ENCODE data around the gene LILRA2. TPM values are rescaled to one million over a fixed set of nuclear protein-coding genes. Genes with fewer than 3 reads are reported as not detected.
"Not testable (repeated sequence)": the region's sequence is repeated elsewhere in the genome, so short reads cannot be mapped to it uniquely, and the experiment has no call there.

Gene LILRA2
- total RNA-seq, 4 donors from 2014 or later = 1.7 to 5.4 (median 4.3) TPM

- H3K4me3 ChIP-seq = no peak overlapping the region
- H3K27ac ChIP-seq = no peak overlapping the region
- no peaks in the 10 kb centered on the region for H3K36me3 ChIP-seq
- no peak for DNase-seq (ENCODE audit: low spot score in 2 of 2)
- no peak for TF ChIP-seq EP300 (IDR thresholded peaks at IDR 0.05)
- no peak for TF ChIP-seq POLR2A (IDR thresholded peaks at IDR 0.05)
- no peak for TF ChIP-seq CTCF (IDR thresholded peaks at IDR 0.05)
- WGBS, 2 donors = 71 to 83% methylated on average over 10 to 12 of the region's 12 CpGs
- no peaks in the 10 kb centered on the region for H3K4me1 ChIP-seq
- H3K9me3 ChIP-seq = peaks cover 0 to 5% (median 0%) of the 10 kb centered on the region in 4 donors
- H3K27me3 ChIP-seq = no peaks in the 10 kb centered on the region
These were observed 1.0 kb downstream of the LILRA2 start for GRCh38 chr19:54574527-54575056.

GRCh38 chr19:54575205-54575604 is 1.6 kb downstream of the LILRA2 start:
- not testable (repeated sequence) for DNase-seq (ENCODE audit: low spot score in 2 of 2); H3K27ac ChIP-seq; H3K4me3 ChIP-seq; H3K4me1 ChIP-seq; H3K36me3 ChIP-seq; H3K9me3 ChIP-seq; H3K27me3 ChIP-seq
- WGBS, 2 donors = 78 to 88% methylated on average over 9 of the region's 9 CpGs

GRCh38 chr19:54576411-54576976 is 2.9 kb downstream of the LILRA2 start:
- H3K4me1 ChIP-seq = no peaks in the 10 kb centered on the region
- no peak for DNase-seq (ENCODE audit: low spot score in 2 of 2)
- H3K27me3 ChIP-seq = no peaks in the 10 kb centered on the region
- no peak overlapping the region for H3K27ac ChIP-seq
- H3K36me3 ChIP-seq = no peaks in the 10 kb centered on the region
- peaks cover 0 to 8% (median 0%) of the 10 kb centered on the region in 4 donors for H3K9me3 ChIP-seq
- no peak overlapping the region for H3K4me3 ChIP-seq
- TF ChIP-seq POLR2A (IDR thresholded peaks at IDR 0.05) = no peak
- TF ChIP-seq CTCF (IDR thresholded peaks at IDR 0.05) = no peak
- no peak for TF ChIP-seq EP300 (IDR thresholded peaks at IDR 0.05)
- 67 to 86% methylated on average over 6 of the region's 6 CpGs for WGBS, 2 donors

GRCh38 chr19:54577334-54577733 is 3.7 kb downstream of the LILRA2 start:
- Histone ChIP-seq H3K4me1 (no peaks in the 10 kb centered on the region), H3K36me3 (no peaks in the 10 kb centered on the region), H3K4me3 (no peak overlapping the region), H3K27me3 (no peaks in the 10 kb centered on the region), H3K9me3 (peaks cover 0 to 12% (median 0%) of the 10 kb centered on the region in 4 donors), H3K27ac (no peak overlapping the region)
- DNase-seq (ENCODE audit: low spot score in 2 of 2) = no peak
- no peak for TF ChIP-seq EP300 (IDR thresholded peaks at IDR 0.05)
- no peak for TF ChIP-seq POLR2A (IDR thresholded peaks at IDR 0.05)
- no peak for TF ChIP-seq CTCF (IDR thresholded peaks at IDR 0.05)
- 79 to 84% methylated on average over 3 of the region's 3 CpGs for WGBS, 2 donors

- peaks cover 0 to 15% (median 0%) of the 10 kb centered on the region in 4 donors for H3K9me3 ChIP-seq
- not testable (repeated sequence) for DNase-seq (ENCODE audit: low spot score in 2 of 2); H3K27ac ChIP-seq; H3K4me3 ChIP-seq; H3K27me3 ChIP-seq; H3K36me3 ChIP-seq; H3K4me1 ChIP-seq
- WGBS, 2 donors = 85 to 91% methylated on average over 5 of the region's 5 CpGs
These were observed 4.7 kb downstream of the LILRA2 start for GRCh38 chr19:54578268-54578667.

GRCh38 chr19:54586397-54586796 is 12.8 kb downstream of the LILRA2 start:
- peaks cover 0 to 47% (median 0%) of the 10 kb centered on the region in 4 donors for H3K9me3 ChIP-seq
- H3K4me3 ChIP-seq = no peak overlapping the region
- no peaks in the 10 kb centered on the region for H3K27me3 ChIP-seq
- no peaks in the 10 kb centered on the region for H3K36me3 ChIP-seq
- no peak for DNase-seq (ENCODE audit: low spot score in 2 of 2)
- 46 to 71% methylated on average over 5 of the region's 5 CpGs for WGBS, 2 donors
- H3K27ac ChIP-seq = no peak overlapping the region
- no peaks in the 10 kb centered on the region for H3K4me1 ChIP-seq
- TF ChIP-seq CTCF (IDR thresholded peaks at IDR 0.05) (no peak), EP300 (IDR thresholded peaks at IDR 0.05) (no peak), POLR2A (IDR thresholded peaks at IDR 0.05) (no peak)

All from tibial nerve (tissue), 4 donors.